Memory B cell (primary cell): Measurements from ENCODE around the gene DISC1.

Experiments used
- ATAC-seq: fragments of 150-1000 bp; cut with Tn5 transposase; 2 replicates; pipeline ENCODE4 v1.10.0; 2021; ENCODE audit warnings: low read depth, mild to moderate bottlenecking, moderate library complexity
- DNase-seq, 2 donors: peaks; one replicate each; pipeline ENCODE4 v3.0.0; 2022; ENCODE audit warnings: low spot score in 2 of 2
- H3K27ac Mint-ChIP-seq: one replicate; pipeline ENCODE4 v1.8.0; 2022; ENCODE audit warnings: mild to moderate bottlenecking, moderate library complexity, mixed read lengths
- H3K27me3 Mint-ChIP-seq: one replicate; pipeline ENCODE4 v1.8.0; 2022; ENCODE audit warnings: mixed read lengths
- H3K36me3 Mint-ChIP-seq: one replicate; pipeline ENCODE4 v1.8.0; 2022; ENCODE audit warnings: mild to moderate bottlenecking, mixed read lengths
- H3K4me1 Mint-ChIP-seq: one replicate; pipeline ENCODE4 v1.8.0; 2022; ENCODE audit warnings: mixed read lengths
- H3K4me3 Mint-ChIP-seq: one replicate; pipeline ENCODE4 v1.8.0; 2022; ENCODE audit warnings: mild to moderate bottlenecking, moderate library complexity, mixed read lengths
- H3K9me3 Mint-ChIP-seq: one replicate; pipeline ENCODE4 v1.8.0; 2022; ENCODE audit warnings: mixed read lengths

The DISC1 gene

DNA sequence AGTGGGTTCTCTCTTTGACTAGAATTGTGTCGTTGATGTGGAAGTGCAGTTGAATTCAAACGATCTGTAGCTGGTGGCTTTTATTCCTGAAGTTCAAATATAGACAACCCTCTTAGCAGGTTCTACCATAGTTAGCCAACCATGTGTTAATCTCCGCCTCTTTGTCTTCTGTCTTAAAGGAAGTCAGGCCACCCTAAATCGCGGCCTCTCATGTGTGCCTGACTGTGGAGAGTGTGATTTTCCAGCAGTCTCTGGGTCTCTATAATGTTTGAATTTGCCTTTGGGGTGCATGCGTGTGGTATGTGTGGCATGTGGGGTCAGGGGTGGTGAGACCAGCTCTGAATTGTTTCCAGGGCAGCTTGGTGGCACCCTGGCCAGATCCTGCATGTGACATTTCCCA, 244.9 kb downstream of the DISC1 start:
- Mint-ChIP-seq H3K9me3 (peaks cover 4% of the 10 kb centered on the region), H3K27me3 (peaks cover 2% of the 10 kb centered on the region), H3K27ac (no peak overlapping the region), H3K4me1 (peaks cover 7% of the 10 kb centered on the region), H3K4me3 (no peak overlapping the region), H3K36me3 (peaks cover 10% of the 10 kb centered on the region)
- no peak for DNase-seq
- no peak for ATAC-seq

DNA sequence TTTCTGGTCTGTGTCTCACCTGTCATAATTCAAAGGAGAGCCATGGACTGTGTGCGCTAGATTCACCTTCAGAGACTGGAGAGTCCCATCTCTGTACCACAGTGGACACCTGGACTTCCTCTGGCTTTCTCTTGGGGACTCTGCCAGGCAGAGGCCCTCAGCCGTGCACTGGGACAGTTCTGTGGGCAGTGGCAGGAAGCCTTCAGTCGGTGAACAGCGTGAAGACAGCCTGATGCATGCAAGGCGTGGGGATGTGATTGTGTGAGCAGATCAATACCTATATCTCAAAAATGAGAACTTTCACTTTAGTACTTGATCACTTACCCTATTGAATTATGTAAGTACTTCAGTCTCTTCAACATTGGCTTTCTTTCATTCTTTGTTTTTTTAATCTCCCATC, 245.3 kb downstream of the DISC1 start:
- Mint-ChIP-seq H3K4me3 (no peak overlapping the region), H3K27me3 (no peaks in the 10 kb centered on the region), H3K36me3 (peaks cover 11% of the 10 kb centered on the region), H3K27ac (no peak overlapping the region), H3K9me3 (peaks cover 6% of the 10 kb centered on the region), H3K4me1 (peaks cover 7% of the 10 kb centered on the region)
- no peak for DNase-seq
- no peak for ATAC-seq

DNA sequence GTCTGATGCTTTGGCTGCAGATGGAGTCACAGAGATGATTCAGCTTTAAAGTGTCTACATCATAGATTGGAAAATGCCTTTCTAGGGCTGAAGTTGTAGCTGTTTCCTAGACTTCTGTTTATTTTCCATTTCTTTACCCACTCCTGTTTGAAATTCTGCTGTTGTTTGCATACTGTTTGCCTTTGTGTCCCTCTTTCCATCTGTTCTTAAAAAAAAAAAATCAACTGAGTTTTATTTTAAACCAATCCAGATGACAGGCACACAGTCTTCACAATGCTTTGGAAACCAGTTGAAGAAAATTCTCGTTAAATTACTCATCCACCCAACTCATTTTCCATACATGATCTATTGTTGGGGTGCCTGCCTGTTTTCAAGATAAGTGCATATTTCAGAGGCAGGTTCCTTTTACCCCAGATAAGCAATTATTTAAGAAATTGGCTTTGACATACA, 245.9 kb downstream of the DISC1 start:
- peaks cover 11% of the 10 kb centered on the region for H3K36me3 Mint-ChIP-seq
- H3K4me3 Mint-ChIP-seq, result no peak overlapping the region
- no peaks in the 10 kb centered on the region for H3K27me3 Mint-ChIP-seq
- H3K9me3 Mint-ChIP-seq, result peaks cover 6% of the 10 kb centered on the region
- no peak overlapping the region for H3K27ac Mint-ChIP-seq
- peaks cover 7% of the 10 kb centered on the region for H3K4me1 Mint-ChIP-seq
- DNase-seq (no peak), ATAC-seq (no peak)

DNA sequence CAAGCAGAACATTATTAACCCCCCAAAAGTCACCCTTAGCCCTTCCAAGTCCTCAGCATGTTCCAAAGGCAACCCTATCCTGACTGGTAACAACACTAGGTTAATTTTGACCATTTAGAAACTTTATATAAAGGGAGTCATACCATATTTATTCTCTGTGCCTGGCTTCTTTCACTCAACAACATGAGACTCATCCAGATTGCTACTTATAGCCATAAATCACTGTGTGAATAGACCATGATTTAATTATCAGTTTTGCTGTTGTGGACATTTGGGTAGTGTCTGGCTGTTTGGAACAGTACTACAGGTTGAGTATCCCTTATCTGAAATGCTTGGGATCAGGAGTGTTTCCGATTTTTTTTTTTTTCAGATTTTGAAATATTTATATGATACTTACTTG, 252.1 kb downstream of the DISC1 start:
- peaks cover 6% of the 10 kb centered on the region for H3K9me3 Mint-ChIP-seq
- peaks cover 12% of the 10 kb centered on the region for H3K36me3 Mint-ChIP-seq
- no peaks in the 10 kb centered on the region for H3K27me3 Mint-ChIP-seq
- H3K4me1 Mint-ChIP-seq, result no peaks in the 10 kb centered on the region
- ATAC-seq, result no peak
- no peak for DNase-seq
- H3K4me3 Mint-ChIP-seq, result no peak overlapping the region
- H3K27ac Mint-ChIP-seq, result no peak overlapping the region

DNA sequence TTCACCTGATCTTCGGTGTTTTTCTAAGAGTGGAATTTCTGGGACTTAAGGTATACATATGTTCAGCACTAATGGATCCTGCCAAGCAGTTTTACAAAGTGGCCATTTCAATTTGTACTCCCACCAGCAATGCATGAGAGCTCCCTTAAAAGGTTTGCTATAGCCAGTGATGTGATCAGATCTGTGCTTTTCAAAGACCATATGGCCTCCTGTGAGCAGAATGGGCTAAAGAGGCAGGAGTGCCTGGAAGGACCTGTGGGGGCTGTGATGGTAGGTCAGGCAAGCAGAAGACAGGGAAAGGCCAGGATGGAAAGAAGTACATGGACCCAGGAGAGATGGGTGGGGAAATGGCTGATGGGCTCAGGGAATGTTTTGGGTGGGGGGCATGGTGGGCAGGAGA, 252.7 kb downstream of the DISC1 start:
- DNase-seq (no peak), ATAC-seq (no peak)
- H3K4me1 Mint-ChIP-seq, result no peaks in the 10 kb centered on the region
- H3K4me3 Mint-ChIP-seq, result no peak overlapping the region
- H3K27ac Mint-ChIP-seq, result no peak overlapping the region
- H3K36me3 Mint-ChIP-seq, result peaks cover 12% of the 10 kb centered on the region
- no peaks in the 10 kb centered on the region for H3K27me3 Mint-ChIP-seq
- H3K9me3 Mint-ChIP-seq, result peaks cover 6% of the 10 kb centered on the region

DNA sequence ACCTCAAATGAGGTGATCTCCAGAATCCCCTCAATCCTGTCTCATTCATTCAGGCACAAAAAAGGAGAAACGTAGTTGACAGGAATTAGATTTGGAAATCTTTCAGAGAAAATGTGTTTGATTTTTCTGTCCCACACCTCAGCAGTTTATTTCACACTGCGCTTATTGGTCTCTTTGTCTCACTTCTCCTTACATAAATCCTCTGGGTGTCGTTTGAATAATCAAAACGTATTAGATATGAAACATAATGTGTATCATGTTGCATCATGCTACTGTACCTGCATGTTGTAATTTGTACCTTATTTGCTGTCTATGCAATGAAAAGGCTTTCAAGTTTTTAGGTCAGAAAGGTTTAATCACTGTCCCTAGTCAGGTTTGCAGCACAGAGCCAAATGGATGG, 255.7 kb downstream of the DISC1 start:
- Mint-ChIP-seq H3K36me3 (peaks cover 4% of the 10 kb centered on the region), H3K4me1 (no peaks in the 10 kb centered on the region), H3K27ac (no peak overlapping the region), H3K4me3 (no peak overlapping the region), H3K27me3 (no peaks in the 10 kb centered on the region), H3K9me3 (no peaks in the 10 kb centered on the region)
- no peak for ATAC-seq
- DNase-seq, result no peak

DNA sequence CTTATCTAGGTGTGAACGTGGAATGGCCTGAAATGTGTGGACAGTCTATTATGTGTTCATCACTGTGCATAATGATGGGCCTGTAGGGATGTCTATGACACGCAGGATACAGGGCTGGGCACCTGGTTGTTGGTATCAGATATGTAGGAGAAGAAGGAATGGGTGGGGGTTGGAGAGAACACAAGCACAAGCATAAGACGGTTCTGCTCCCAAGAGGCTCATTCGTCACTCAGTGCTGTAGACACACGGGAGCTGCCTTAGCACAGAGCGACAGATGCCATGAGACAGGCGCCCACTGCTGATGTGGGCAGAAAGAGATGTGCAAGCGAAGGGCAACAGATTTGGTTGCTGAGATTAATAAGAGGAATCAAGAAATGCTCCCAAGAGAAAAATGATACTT, 256.2 kb downstream of the DISC1 start:
- Mint-ChIP-seq H3K4me1 (no peaks in the 10 kb centered on the region), H3K27ac (no peak overlapping the region), H3K4me3 (no peak overlapping the region), H3K27me3 (no peaks in the 10 kb centered on the region), H3K36me3 (peaks cover 4% of the 10 kb centered on the region), H3K9me3 (no peaks in the 10 kb centered on the region)
- ATAC-seq, result no peak
- no peak for DNase-seq

DNA sequence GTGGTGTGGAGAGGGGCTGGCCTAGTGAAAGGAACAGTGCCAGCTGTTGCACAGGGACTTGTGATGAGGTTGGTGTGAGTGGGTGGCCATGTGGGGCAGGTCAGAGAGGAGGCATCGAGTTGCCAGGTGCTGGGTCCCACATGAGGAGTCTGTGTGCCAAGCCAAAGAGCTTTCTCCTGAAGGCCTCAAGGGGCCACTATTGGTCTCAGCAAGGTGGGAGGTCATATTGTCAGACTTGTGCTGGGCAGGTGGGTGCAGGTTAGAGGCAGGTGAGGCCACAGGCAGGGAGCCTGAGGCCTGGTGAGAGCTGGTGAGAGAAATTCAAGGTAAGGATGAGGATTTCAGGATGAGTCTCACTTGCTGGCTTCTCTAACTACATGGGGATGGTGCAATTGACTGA, 256.8 kb downstream of the DISC1 start:
- H3K4me3 Mint-ChIP-seq, result no peak overlapping the region
- no peak for ATAC-seq
- no peak for DNase-seq
- no peaks in the 10 kb centered on the region for H3K4me1 Mint-ChIP-seq
- no peak overlapping the region for H3K27ac Mint-ChIP-seq
- peaks cover 6% of the 10 kb centered on the region for H3K36me3 Mint-ChIP-seq
- no peaks in the 10 kb centered on the region for H3K9me3 Mint-ChIP-seq
- no peaks in the 10 kb centered on the region for H3K27me3 Mint-ChIP-seq

DNA sequence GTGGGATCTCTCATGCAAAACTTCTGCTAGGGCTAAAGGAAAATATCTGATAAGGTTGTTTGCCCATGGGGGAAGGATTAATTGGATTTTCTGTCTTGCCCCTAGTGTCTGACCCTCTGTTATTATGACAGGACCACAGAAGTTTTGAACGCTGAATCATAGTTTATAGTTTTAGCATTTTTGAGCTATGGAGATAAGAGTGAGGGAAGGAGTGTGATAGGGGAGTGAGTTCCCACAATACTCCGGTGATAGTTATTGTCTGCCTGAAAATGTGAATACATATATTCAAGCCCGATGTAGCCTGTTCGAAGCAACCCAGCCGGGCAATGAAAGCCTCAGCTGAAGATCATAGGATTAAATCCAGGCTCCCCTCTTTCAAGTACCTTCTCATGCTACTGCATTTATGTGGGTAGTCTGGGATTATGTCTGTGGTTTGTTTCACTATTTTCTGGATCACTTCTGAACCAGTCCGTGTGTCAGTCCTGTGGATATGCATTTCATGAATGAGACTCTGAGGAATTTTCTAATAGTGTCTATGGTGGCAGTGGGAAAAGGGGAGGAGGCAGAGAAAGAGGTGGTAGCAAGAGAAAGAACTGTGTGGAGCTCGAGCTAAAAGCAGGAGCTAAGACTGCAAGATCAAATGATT, 258.7 kb downstream of the DISC1 start:
- no peaks in the 10 kb centered on the region for H3K9me3 Mint-ChIP-seq
- no peak overlapping the region for H3K27ac Mint-ChIP-seq
- no peak overlapping the region for H3K4me3 Mint-ChIP-seq
- DNase-seq (no peak), ATAC-seq (no peak)
- H3K4me1 Mint-ChIP-seq, result no peaks in the 10 kb centered on the region
- no peaks in the 10 kb centered on the region for H3K27me3 Mint-ChIP-seq
- H3K36me3 Mint-ChIP-seq, result peaks cover 8% of the 10 kb centered on the region

DNA sequence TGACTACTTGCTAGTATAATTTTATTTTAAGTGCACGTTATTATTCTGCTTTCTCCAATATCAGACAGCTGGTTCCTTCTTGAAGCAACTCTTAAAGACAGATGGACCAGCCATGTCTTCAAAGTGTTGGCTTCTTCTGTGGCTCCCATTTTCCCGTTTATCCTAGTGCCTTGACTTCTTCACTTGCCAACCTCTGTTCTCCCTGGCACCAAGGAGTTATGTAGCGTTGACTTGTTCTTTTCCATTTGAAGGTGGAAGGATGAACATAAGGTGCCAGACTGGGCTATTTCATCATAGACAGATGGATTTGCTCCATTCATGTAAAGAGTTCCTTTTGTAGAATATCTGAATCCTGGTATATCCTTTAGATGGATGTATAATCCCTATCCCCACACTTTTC, 260.6 kb downstream of the DISC1 start:
- ATAC-seq, result no peak
- no peaks in the 10 kb centered on the region for H3K27me3 Mint-ChIP-seq

DNA sequence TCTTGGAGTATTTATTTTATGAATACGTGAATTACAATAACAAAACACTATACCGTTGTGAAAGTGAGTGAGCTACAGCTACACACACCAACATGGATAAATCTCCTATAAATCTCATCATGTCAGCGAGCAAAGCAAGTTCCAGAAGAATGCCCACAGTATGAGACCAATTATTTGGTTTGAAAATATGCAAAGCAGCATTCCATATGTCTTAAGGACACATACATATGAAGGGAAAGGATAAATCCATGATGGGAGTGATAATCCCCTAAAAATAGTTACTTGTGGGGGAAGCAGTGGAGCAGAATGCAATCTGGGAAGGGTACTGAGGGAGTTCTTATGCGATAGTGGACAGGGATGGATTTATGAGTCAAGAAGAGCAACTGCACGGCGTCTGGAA, 261.3 kb downstream of the DISC1 start:
- Mint-ChIP-seq H3K27ac (no peak overlapping the region), H3K9me3 (no peaks in the 10 kb centered on the region), H3K4me3 (no peak overlapping the region), H3K36me3 (peaks cover 10% of the 10 kb centered on the region), H3K4me1 (no peaks in the 10 kb centered on the region), H3K27me3 (no peaks in the 10 kb centered on the region)
- no peak for DNase-seq
- ATAC-seq, result no peak

More for the DNA sequence above, 260.6 kb downstream of the DISC1 start:
- no peak for DNase-seq
- Mint-ChIP-seq H3K9me3 (no peaks in the 10 kb centered on the region), H3K4me1 (no peaks in the 10 kb centered on the region), H3K4me3 (no peak overlapping the region), H3K36me3 (peaks cover 8% of the 10 kb centered on the region), H3K27ac (no peak overlapping the region)

DNA sequence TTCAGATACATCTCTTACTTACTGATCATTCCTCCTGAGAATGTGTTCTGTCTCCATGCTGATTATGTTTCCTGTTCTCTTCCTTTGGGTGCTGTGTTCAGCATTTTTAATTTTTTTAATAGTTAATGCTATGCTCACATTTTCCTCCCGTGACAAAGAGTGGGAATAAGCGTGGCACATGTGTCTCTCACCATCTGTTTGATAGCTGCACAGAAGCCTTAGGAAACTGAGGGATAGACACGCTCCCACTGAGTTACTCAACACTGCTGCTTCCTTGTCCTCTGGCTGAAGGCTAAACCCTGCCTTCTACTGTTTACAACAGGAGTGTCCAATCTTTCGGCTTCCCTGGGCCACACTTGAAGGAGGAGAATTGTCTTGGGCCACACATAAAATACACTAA, 264.2 kb downstream of the DISC1 start:
- Mint-ChIP-seq H3K4me3 (no peak overlapping the region), H3K4me1 (no peaks in the 10 kb centered on the region), H3K36me3 (peaks cover 8% of the 10 kb centered on the region), H3K27me3 (no peaks in the 10 kb centered on the region), H3K27ac (no peak overlapping the region), H3K9me3 (no peaks in the 10 kb centered on the region)
- no peak for ATAC-seq
- DNase-seq, result no peak

DNA sequence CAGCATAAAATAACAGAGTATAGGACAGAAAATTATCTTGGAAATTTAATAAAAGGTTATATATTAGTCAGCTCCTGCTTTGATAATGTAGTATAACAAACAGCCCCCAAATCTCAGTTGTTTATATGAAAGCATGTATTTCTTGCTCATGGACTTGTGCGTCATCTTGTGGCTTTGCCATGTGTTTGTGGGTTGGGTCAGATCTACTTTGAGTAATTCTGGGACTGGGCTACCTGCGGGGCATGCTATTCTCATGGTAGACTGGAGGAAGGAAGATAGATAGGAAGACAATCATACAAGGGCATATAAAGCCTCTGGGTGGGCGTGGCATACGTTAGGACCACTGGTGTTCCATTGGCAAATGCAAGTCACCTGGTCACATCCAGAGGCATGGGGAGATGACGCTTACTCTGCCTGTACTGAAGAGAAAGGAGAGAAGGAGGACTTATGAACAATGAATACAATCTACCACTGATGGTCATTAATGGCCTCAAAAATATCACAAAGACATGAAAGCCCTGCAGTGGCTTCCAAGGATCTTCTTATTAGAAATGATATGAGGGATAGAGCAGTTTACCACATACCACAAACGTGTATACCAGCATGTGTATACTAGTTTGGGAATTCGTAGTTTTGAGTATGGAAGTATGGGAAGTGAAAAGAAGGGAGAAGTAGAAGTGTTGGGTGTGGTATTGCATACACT, 267.0 kb downstream of the DISC1 start:
- DNase-seq (no peak), ATAC-seq (no peak)
- no peak overlapping the region for H3K27ac Mint-ChIP-seq
- H3K36me3 Mint-ChIP-seq, result peaks cover 6% of the 10 kb centered on the region
- H3K27me3 Mint-ChIP-seq, result no peaks in the 10 kb centered on the region
- H3K4me3 Mint-ChIP-seq, result no peak overlapping the region
- no peaks in the 10 kb centered on the region for H3K9me3 Mint-ChIP-seq
- H3K4me1 Mint-ChIP-seq, result no peaks in the 10 kb centered on the region

DNA sequence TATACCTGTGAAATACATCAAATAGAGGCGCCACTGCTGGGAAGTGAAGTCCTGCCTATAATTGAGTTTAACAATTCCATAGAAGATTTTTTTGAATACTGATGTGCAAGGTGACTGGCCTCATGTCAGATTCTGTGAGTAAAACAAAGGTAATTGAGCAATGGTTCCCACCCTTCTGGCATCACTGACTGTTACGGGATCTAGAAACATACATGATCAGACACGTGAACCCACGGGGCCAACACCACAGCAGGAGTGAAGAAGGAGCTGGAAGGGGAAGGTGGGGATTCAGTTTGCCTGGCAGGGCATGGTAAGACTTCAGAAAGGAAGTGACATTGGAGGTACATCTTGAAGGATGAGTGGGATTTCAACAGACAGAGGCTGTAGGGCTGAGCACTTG, 270.2 kb downstream of the DISC1 start:
- peaks cover 4% of the 10 kb centered on the region for H3K36me3 Mint-ChIP-seq
- H3K4me1 Mint-ChIP-seq, result no peaks in the 10 kb centered on the region
- no peak overlapping the region for H3K27ac Mint-ChIP-seq
- ATAC-seq (no peak), DNase-seq (no peak)
- no peaks in the 10 kb centered on the region for H3K9me3 Mint-ChIP-seq
- no peaks in the 10 kb centered on the region for H3K27me3 Mint-ChIP-seq
- no peak overlapping the region for H3K4me3 Mint-ChIP-seq

DNA sequence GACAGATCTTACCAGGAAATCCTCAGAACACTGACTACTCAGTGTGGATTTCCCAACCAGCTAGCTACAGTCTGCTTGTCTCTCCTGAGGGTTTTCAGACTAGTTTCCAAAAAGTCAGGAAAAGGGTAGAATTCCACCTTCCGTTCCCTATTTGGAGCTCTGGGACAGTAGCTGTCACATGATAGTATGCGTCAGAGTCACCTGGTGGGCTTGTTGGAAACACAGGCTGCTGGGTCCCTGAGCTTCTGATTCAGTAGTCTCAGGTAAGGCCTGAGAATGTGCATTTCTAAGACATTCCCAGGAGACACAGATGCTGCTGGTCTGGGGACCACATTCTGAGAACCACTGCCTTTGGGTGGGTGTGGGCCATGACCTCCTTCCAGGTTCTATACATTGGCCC, 272.5 kb downstream of the DISC1 start:
- DNase-seq (no peak), ATAC-seq (no peak)
- Mint-ChIP-seq H3K36me3 (peaks cover 2% of the 10 kb centered on the region), H3K4me1 (no peaks in the 10 kb centered on the region), H3K9me3 (peaks cover 2% of the 10 kb centered on the region), H3K27ac (no peak overlapping the region), H3K27me3 (no peaks in the 10 kb centered on the region), H3K4me3 (no peak overlapping the region)
